Measurements from ENCODE around the gene COLEC11. TPM values are rescaled to one million over a fixed set of nuclear protein-coding genes. Genes with fewer than 3 reads are reported as not detected.

The COLEC11 gene
- total RNA-seq, 1 experiment from 2014 or later, result not detected

DNA sequence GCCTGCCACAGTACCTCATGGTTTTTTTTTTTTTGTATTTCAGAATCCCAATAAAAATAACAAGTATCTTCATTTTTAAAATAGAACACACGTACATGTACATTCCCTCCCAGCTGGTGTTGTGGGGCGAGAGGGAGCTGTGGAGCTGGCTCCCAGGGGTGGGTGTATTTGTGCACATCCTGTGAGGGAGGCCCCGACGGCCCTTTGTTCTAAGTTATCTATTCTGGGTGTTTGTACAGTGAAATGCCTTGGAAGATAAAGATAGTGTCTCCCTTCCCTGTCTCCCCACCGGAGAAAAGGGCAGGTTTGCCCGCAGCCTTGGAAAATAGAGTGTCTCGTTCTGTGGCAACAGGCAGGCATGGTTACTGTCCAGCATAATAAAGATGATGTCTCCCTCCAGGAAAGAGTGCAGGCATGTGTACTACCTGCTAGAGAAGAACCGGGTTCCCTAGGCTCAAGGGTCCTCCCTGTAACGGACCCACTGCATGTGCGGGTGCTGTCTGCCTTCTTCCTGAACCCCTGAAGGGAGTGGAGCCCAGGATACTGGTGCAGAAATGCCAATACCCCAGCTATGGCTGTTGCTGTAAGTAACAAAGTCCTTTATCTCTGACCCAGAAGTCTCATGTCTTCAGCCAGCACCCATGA lies 51.0 kb downstream of the COLEC11 start:
- Mint-ChIP-seq H3K9me3 (ENCODE audit: low read depth, unreplicated experiment) (no peaks in the 10 kb centered on the region), H3K27me3 (ENCODE audit: unreplicated experiment) (peaks cover 74% of the 10 kb centered on the region), H3K4me1 (ENCODE audit: low read depth, unreplicated experiment) (peaks cover 4% of the 10 kb centered on the region), H3K4me3 (ENCODE audit: low read depth, unreplicated experiment) (no peak overlapping the region), H3K36me3 (ENCODE audit: insufficient read depth, unreplicated experiment) (peaks cover 7% of the 10 kb centered on the region), H3K27ac (ENCODE audit: unreplicated experiment) (no peak overlapping the region)
- no peak for DNase-seq
- intact Hi-C loops (cut with micrococcal nuclease; ENCODE audit: unreplicated experiment), result no loop called here
- TF ChIP-seq, protein P1, sequence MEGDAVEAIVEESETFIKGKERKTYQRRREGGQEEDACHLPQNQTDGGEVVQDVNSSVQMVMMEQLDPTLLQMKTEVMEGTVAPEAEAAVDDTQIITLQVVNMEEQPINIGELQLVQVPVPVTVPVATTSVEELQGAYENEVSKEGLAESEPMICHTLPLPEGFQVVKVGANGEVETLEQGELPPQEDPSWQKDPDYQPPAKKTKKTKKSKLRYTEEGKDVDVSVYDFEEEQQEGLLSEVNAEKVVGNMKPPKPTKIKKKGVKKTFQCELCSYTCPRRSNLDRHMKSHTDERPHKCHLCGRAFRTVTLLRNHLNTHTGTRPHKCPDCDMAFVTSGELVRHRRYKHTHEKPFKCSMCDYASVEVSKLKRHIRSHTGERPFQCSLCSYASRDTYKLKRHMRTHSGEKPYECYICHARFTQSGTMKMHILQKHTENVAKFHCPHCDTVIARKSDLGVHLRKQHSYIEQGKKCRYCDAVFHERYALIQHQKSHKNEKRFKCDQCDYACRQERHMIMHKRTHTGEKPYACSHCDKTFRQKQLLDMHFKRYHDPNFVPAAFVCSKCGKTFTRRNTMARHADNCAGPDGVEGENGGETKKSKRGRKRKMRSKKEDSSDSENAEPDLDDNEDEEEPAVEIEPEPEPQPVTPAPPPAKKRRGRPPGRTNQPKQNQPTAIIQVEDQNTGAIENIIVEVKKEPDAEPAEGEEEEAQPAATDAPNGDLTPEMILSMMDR (IDR thresholded peaks at IDR 0.05; ENCODE audit: unreplicated experiment), result no peak
- BruUV-seq (replicated peaks), result no TSS peak
- CTCF ChIA-PET, result no interaction called here

- H3K27ac Mint-ChIP-seq (ENCODE audit: unreplicated experiment), result no peak overlapping the region
- no peaks in the 10 kb centered on the region for H3K9me3 Mint-ChIP-seq (ENCODE audit: low read depth, unreplicated experiment)
- CTCF ChIA-PET, result no interaction called here
- H3K36me3 Mint-ChIP-seq (ENCODE audit: insufficient read depth, unreplicated experiment), result peaks cover 12% of the 10 kb centered on the region
- H3K4me3 Mint-ChIP-seq (ENCODE audit: low read depth, unreplicated experiment), result no peak overlapping the region
- H3K27me3 Mint-ChIP-seq (ENCODE audit: unreplicated experiment), result peaks cover 79% of the 10 kb centered on the region
- no TSS peak for BruUV-seq (replicated peaks)
- TF ChIP-seq, protein P1 (IDR thresholded peaks at IDR 0.05; ENCODE audit: unreplicated experiment), result no peak
- DNase-seq, result no peak
- H3K4me1 Mint-ChIP-seq (ENCODE audit: low read depth, unreplicated experiment), result peaks cover 10% of the 10 kb centered on the region
- intact Hi-C loops (cut with micrococcal nuclease; ENCODE audit: unreplicated experiment), result no loop called here
Observed at GRCh38 chr2:3646446-3646845, 51.5 kb downstream of the COLEC11 start.

GRCh38 chr2:3647246-3647645 lies 52.3 kb downstream of the COLEC11 start:
- CTCF ChIA-PET, result no interaction called here
- peaks cover 16% of the 10 kb centered on the region for H3K36me3 Mint-ChIP-seq (ENCODE audit: insufficient read depth, unreplicated experiment)
- intact Hi-C loops (cut with micrococcal nuclease; ENCODE audit: unreplicated experiment), result no loop called here
- DNase-seq, result no peak
- peaks cover 15% of the 10 kb centered on the region for H3K4me1 Mint-ChIP-seq (ENCODE audit: low read depth, unreplicated experiment)
- no peak overlapping the region for H3K4me3 Mint-ChIP-seq (ENCODE audit: low read depth, unreplicated experiment)
- peaks cover 76% of the 10 kb centered on the region for H3K27me3 Mint-ChIP-seq (ENCODE audit: unreplicated experiment)
- H3K27ac Mint-ChIP-seq (ENCODE audit: unreplicated experiment), result no peak overlapping the region
- TF ChIP-seq, protein P1 (IDR thresholded peaks at IDR 0.05; ENCODE audit: unreplicated experiment), result no peak
- BruUV-seq (replicated peaks), result no TSS peak
- no peaks in the 10 kb centered on the region for H3K9me3 Mint-ChIP-seq (ENCODE audit: low read depth, unreplicated experiment)

DNA sequence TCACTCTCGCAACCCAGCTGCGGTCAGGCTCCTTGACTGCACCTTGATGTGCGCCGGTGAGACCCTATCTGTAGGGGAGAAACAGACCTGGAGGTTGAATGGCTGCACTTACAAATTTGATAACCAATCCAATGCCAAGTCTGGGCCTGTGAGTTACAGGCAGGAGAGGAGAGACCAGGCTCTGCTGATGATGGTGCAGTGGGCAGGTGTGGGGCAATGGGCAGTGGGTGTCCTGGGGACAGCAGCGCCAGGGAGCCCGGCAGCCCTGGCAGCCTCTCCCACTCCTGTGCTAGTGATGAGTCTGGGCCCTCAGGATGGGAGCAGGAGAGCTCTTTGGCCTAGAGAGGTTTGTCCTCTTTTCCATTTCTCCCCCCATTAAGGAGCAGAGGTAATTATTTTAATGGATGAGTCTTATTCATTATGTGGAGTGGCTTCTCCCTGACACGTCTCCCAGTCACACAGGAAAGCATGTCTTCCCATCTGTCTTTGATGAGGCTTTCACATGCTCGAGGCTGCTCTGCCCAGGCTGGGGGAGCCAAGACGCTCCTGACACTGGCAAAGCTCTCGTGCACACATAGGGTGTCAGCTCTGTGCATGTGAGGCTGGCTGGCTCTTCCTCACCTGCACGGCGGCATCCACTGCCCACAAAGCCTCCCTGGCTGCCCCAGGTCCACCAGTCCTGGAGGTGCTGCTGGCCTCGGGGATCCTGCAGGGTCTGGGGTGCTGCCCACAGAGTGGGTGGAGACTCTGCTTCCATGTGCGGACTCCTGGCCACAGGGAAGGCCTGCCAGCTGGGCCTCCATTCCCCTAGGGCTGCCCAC lies 53.1 kb downstream of the COLEC11 start:
- H3K4me3 Mint-ChIP-seq (ENCODE audit: low read depth, unreplicated experiment), result no peak overlapping the region
- intact Hi-C loops (cut with micrococcal nuclease; ENCODE audit: unreplicated experiment), result no loop called here
- peaks cover 68% of the 10 kb centered on the region for H3K27me3 Mint-ChIP-seq (ENCODE audit: unreplicated experiment)
- no peak for DNase-seq
- BruUV-seq (replicated peaks), result no TSS peak
- CTCF ChIA-PET, result no interaction called here
- TF ChIP-seq, protein P1 (IDR thresholded peaks at IDR 0.05; ENCODE audit: unreplicated experiment), result no peak
- H3K4me1 Mint-ChIP-seq (ENCODE audit: low read depth, unreplicated experiment), result peaks cover 15% of the 10 kb centered on the region
- H3K36me3 Mint-ChIP-seq (ENCODE audit: insufficient read depth, unreplicated experiment), result peaks cover 12% of the 10 kb centered on the region
- no peak overlapping the region for H3K27ac Mint-ChIP-seq (ENCODE audit: unreplicated experiment)
- H3K9me3 Mint-ChIP-seq (ENCODE audit: low read depth, unreplicated experiment), result no peaks in the 10 kb centered on the region
